ENCODE measurements around the gene TPPP2. TPM values are rescaled to one million over a fixed set of nuclear protein-coding genes. Genes with fewer than 3 reads are reported as not detected.
"Not testable (repeated sequence)": the region's sequence is repeated elsewhere in the genome, so short reads cannot be mapped to it uniquely, and the experiment has no call there.

TPPP2 gene
- total and polyA plus RNA-seq, 4 donors = 1.5 to 5.9 (median 1.6) TPM

DNA sequence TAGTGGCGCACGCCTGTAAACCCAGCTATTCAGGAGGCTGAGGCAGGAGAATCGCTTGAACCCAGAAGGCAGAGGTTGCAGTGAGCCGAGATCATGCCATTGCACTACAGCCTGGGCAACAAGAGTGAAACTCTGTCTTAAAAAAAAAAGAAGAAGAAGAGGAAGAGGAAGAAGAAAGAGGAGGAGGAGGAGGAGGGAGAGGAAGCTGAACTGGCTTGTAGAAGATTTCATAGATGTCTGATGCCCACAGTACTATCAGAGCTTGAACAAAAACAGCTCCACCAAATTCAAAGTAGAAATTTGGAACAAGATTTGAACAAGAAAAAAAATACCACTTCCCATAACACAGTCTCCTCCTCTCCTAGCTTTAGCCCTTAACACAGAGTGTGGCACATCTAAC, 44.4 kb upstream of the TPPP2 start:
- H3K4me1 ChIP-seq (ENCODE audit: control insufficient read depth in 4 of 4, insufficient read depth in 4 of 4, low read length in 3 of 4) = peaks cover 0 to 12% (median 9%) of the 10 kb centered on the region in 4 donors
- H3K9ac ChIP-seq (ENCODE audit: low read depth in 1 of 2, low read length in 2 of 2); H3K9me3 ChIP-seq (ENCODE audit: control insufficient read depth in 4 of 4, low read length in 3 of 4); H3K4me3 ChIP-seq (ENCODE audit: low read depth in 1 of 3, low read length in 3 of 3); H3K27ac ChIP-seq (ENCODE audit: low read depth in 1 of 2, low read length in 2 of 2); H3K27me3 ChIP-seq (ENCODE audit: control insufficient read depth in 4 of 4, insufficient read depth in 4 of 4, low read length in 3 of 4); H3K36me3 ChIP-seq (ENCODE audit: control insufficient read depth in 4 of 4, insufficient read depth in 3 of 4, low read depth in 1 of 4, low read length in 3 of 4); DNase-seq (ENCODE audit: low spot score): not testable (repeated sequence)
- WGBS = 93% methylated on average over 4 of the region's 4 CpGs

- WGBS = 74% methylated on average over 2 of the region's 2 CpGs
These were observed 43.2 kb upstream of the TPPP2 start for GRCh38 chr14:20986811-20987210.

More at GRCh38 chr14:20986811-20987210, 43.2 kb upstream of the TPPP2 start:
- peaks cover 0 to 3% (median 0%) of the 10 kb centered on the region in 4 donors for H3K27me3 ChIP-seq (ENCODE audit: control insufficient read depth in 4 of 4, insufficient read depth in 4 of 4, low read length in 3 of 4)
- no peak overlapping the region for H3K9ac ChIP-seq (ENCODE audit: low read depth in 1 of 2, low read length in 2 of 2)
- TF ChIP-seq RXRA (IDR thresholded peaks at IDR 0.05) (no peak), JUND (IDR thresholded peaks at IDR 0.05) (no peak), YY1 (IDR thresholded peaks at IDR 0.05) (no peak), FOXA1 (IDR thresholded peaks at IDR 0.05) (no peak), FOXA2 (IDR thresholded peaks at IDR 0.05) (no peak), GABPA (IDR thresholded peaks at IDR 0.05 in 1 of 2, conservative IDR thresholded peaks at IDR 0.05 in 1 of 2) (no peak), MAX (IDR thresholded peaks at IDR 0.05) (no peak), EGR1 (IDR thresholded peaks at IDR 0.05; ENCODE audit: low read depth in 2 of 2) (no peak), SP1 (IDR thresholded peaks at IDR 0.05) (no peak), NR2F2 (IDR thresholded peaks at IDR 0.05) (no peak), TAF1 (conservative IDR thresholded peaks at IDR 0.05) (no peak), HNF4A (conservative IDR thresholded peaks at IDR 0.05) (no peak), RAD21 (IDR thresholded peaks at IDR 0.05) (no peak)
- TF ChIP-seq, protein P1, sequence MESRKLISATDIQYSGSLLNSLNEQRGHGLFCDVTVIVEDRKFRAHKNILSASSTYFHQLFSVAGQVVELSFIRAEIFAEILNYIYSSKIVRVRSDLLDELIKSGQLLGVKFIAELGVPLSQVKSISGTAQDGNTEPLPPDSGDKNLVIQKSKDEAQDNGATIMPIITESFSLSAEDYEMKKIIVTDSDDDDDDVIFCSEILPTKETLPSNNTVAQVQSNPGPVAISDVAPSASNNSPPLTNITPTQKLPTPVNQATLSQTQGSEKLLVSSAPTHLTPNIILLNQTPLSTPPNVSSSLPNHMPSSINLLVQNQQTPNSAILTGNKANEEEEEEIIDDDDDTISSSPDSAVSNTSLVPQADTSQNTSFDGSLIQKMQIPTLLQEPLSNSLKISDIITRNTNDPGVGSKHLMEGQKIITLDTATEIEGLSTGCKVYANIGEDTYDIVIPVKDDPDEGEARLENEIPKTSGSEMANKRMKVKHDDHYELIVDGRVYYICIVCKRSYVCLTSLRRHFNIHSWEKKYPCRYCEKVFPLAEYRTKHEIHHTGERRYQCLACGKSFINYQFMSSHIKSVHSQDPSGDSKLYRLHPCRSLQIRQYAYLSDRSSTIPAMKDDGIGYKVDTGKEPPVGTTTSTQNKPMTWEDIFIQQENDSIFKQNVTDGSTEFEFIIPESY (IDR thresholded peaks at IDR 0.05) = no peak
- TF ChIP-seq, protein P2, sequence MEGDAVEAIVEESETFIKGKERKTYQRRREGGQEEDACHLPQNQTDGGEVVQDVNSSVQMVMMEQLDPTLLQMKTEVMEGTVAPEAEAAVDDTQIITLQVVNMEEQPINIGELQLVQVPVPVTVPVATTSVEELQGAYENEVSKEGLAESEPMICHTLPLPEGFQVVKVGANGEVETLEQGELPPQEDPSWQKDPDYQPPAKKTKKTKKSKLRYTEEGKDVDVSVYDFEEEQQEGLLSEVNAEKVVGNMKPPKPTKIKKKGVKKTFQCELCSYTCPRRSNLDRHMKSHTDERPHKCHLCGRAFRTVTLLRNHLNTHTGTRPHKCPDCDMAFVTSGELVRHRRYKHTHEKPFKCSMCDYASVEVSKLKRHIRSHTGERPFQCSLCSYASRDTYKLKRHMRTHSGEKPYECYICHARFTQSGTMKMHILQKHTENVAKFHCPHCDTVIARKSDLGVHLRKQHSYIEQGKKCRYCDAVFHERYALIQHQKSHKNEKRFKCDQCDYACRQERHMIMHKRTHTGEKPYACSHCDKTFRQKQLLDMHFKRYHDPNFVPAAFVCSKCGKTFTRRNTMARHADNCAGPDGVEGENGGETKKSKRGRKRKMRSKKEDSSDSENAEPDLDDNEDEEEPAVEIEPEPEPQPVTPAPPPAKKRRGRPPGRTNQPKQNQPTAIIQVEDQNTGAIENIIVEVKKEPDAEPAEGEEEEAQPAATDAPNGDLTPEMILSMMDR (IDR thresholded peaks at IDR 0.05; ENCODE audit: low read depth, low read length, missing input control) = no peak
- TF ChIP-seq, protein P3, sequence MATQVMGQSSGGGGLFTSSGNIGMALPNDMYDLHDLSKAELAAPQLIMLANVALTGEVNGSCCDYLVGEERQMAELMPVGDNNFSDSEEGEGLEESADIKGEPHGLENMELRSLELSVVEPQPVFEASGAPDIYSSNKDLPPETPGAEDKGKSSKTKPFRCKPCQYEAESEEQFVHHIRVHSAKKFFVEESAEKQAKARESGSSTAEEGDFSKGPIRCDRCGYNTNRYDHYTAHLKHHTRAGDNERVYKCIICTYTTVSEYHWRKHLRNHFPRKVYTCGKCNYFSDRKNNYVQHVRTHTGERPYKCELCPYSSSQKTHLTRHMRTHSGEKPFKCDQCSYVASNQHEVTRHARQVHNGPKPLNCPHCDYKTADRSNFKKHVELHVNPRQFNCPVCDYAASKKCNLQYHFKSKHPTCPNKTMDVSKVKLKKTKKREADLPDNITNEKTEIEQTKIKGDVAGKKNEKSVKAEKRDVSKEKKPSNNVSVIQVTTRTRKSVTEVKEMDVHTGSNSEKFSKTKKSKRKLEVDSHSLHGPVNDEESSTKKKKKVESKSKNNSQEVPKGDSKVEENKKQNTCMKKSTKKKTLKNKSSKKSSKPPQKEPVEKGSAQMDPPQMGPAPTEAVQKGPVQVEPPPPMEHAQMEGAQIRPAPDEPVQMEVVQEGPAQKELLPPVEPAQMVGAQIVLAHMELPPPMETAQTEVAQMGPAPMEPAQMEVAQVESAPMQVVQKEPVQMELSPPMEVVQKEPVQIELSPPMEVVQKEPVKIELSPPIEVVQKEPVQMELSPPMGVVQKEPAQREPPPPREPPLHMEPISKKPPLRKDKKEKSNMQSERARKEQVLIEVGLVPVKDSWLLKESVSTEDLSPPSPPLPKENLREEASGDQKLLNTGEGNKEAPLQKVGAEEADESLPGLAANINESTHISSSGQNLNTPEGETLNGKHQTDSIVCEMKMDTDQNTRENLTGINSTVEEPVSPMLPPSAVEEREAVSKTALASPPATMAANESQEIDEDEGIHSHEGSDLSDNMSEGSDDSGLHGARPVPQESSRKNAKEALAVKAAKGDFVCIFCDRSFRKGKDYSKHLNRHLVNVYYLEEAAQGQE (IDR thresholded peaks at IDR 0.05) = no peak
- TF ChIP-seq, protein P4, sequence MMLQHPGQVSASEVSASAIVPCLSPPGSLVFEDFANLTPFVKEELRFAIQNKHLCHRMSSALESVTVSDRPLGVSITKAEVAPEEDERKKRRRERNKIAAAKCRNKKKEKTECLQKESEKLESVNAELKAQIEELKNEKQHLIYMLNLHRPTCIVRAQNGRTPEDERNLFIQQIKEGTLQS (IDR thresholded peaks at IDR 0.05) = no peak
- H3K4me1 ChIP-seq (ENCODE audit: control insufficient read depth in 4 of 4, insufficient read depth in 4 of 4, low read length in 3 of 4) = peaks cover 3 to 18% (median 16%) of the 10 kb centered on the region in 4 donors
- no peak overlapping the region for H3K27ac ChIP-seq (ENCODE audit: low read depth in 1 of 2, low read length in 2 of 2)
- H3K36me3 ChIP-seq (ENCODE audit: control insufficient read depth in 4 of 4, insufficient read depth in 3 of 4, low read depth in 1 of 4, low read length in 3 of 4) = peaks cover 0 to 1% (median 0%) of the 10 kb centered on the region in 4 donors
- H3K4me3 ChIP-seq (ENCODE audit: low read depth in 1 of 3, low read length in 3 of 3) = no peak overlapping the region
- DNase-seq (ENCODE audit: low spot score) = no peak
- H3K9me3 ChIP-seq (ENCODE audit: control insufficient read depth in 4 of 4, low read length in 3 of 4) = no peaks in the 10 kb centered on the region

Data from liver (tissue), 9 donors.